K562 (cell line): ENCODE results near the gene PTX3. TPM values are rescaled to one million over a fixed set of nuclear protein-coding genes. Genes with fewer than 3 reads are reported as not detected.

ENCODE experiments used
- ATAC-seq: fragments of 200-7000 bp; cut with Tn5 transposase; 3 replicates; pipeline ENCODE4 v1.9.1; 2020; ENCODE audit warnings: moderate library complexity
- BruUV-seq: library from RNA; stranded (reverse); fragments of 400-500 nt; replicated peaks from 2 replicates; lab custom pipeline; 2021; lab: Mats Ljungman, UMichigan
- CTCF ChIA-PET: fragments of 300-600 bp; formaldehyde crosslinking; extraction: SDS; loops from one replicate; lab custom pipeline; 2021; ENCODE audit warnings: low intra/inter-chr PET ratio; lab: Yijun Ruan, JAX
- POLR2A ChIA-PET: fragments of 300-600, 350-650 bp; sonication (Branson Sonifier 250); formaldehyde crosslinking; extraction: SDS; loops from one replicate; lab custom pipeline; 2021; ENCODE audit warnings: antibody characterized with exemption, inconsistent platforms; lab: Yijun Ruan, JAX
- DNase-seq, 4 experiments: peaks; one replicate each; pipeline versions ENCODE4 v3.0.0 to v3.0.0-alpha.2; 2011 to 2018; ENCODE audit warnings: low spot score in 3 of 4, mixed read lengths in 3 of 4; ENCODE audit errors: extremely low read depth in 1 of 4
- FAIRE-seq: peaks from 2 replicates; lab custom pipeline; 2011; peaks lifted over from hg19 to GRCh38; lab: Jason Lieb, UNC
- H2AFZ ChIP-seq: 2 replicates; pipeline ENCODE4 v1.6.0; 2011; ENCODE audit warnings: low read depth, low read length, control low read depth, inconsistent platforms
- H3K27ac ChIP-seq: fragments of 200-600 bp; 3 replicates; pipeline ENCODE4 v1.8.0; 2011; ENCODE audit warnings: low read depth, mild to moderate bottlenecking, control low read depth, inconsistent platforms, low read length, moderate library complexity, mixed read lengths; ENCODE audit errors: extremely low read depth
- H3K27me3 ChIP-seq, 2 experiments: fragments of 300-600 bp in 1 of 2; 2 replicates in 1 of 2; 3 replicates in 1 of 2; pipeline versions ENCODE4 v1.6.0 to v1.8.0; 2011; ENCODE audit warnings: inconsistent platforms in 2 of 2, low read length in 2 of 2, mild to moderate bottlenecking in 1 of 2, mixed read lengths in 1 of 2, moderate library complexity in 1 of 2; ENCODE audit not compliant: control insufficient read depth in 2 of 2, insufficient read depth in 2 of 2
- H3K36me3 ChIP-seq: fragments of 300-600 bp; 3 replicates; pipeline ENCODE4 v1.8.0; 2011; ENCODE audit warnings: mild to moderate bottlenecking, low read length, inconsistent platforms; ENCODE audit not compliant: control insufficient read depth, insufficient read depth
- H3K4me1 ChIP-seq, 2 experiments: fragments of 200-600 bp in 1 of 2; replicated peaks in 1 of 2; 2 replicates in 1 of 2; 3 replicates in 1 of 2; pipeline versions ENCODE4 v1.5.1 to v1.8.0; 2011; ENCODE audit warnings: inconsistent platforms in 2 of 2, low read length in 2 of 2, mild to moderate bottlenecking in 1 of 2, mixed read lengths in 1 of 2, moderate library complexity in 1 of 2; ENCODE audit not compliant: control insufficient read depth in 2 of 2, insufficient read depth in 2 of 2
- H3K4me2 ChIP-seq: 2 replicates; pipeline ENCODE4 v1.6.1; 2011; ENCODE audit warnings: low read length, control low read depth, inconsistent platforms, mixed read lengths; ENCODE audit not compliant: insufficient read depth
- H3K4me3 ChIP-seq: fragments of 200-600 bp; sonication (generic), shearing (Covaris generic); 2 replicates; pipeline ENCODE4 v1.5.1; 2016; ENCODE audit warnings: control low read depth, inconsistent platforms
- H3K79me2 ChIP-seq: fragments of 200-600 bp; 3 replicates; pipeline ENCODE4 v1.8.0; 2011; ENCODE audit warnings: low read length, inconsistent platforms; ENCODE audit not compliant: control insufficient read depth, insufficient read depth
- H3K9ac ChIP-seq, 2 experiments: 2 replicates each; pipeline versions ENCODE4 v1.6.0 to v1.6.1; 2011; ENCODE audit warnings: low read depth in 2 of 2, low read length in 2 of 2, control low read depth in 1 of 2, inconsistent platforms in 1 of 2, mild to moderate bottlenecking in 1 of 2, mixed read lengths in 1 of 2; ENCODE audit not compliant: insufficient read depth in 1 of 2
- H3K9me1 ChIP-seq: one replicate; pipeline ENCODE4 v1.6.0; 2011; ENCODE audit warnings: inconsistent platforms, mild to moderate bottlenecking, low read length, moderate library complexity; ENCODE audit not compliant: control insufficient read depth, insufficient read depth
- H3K9me3 ChIP-seq: replicated peaks from 2 replicates; pipeline ENCODE4 v1.5.1; 2011; ENCODE audit warnings: low read depth, low read length, inconsistent platforms; ENCODE audit not compliant: control insufficient read depth, insufficient read depth
- H4K20me1 ChIP-seq: replicated peaks from 2 replicates; pipeline ENCODE4 v1.6.1; 2011; ENCODE audit warnings: low read length, inconsistent platforms, mixed read lengths; ENCODE audit not compliant: control insufficient read depth, insufficient read depth
- BMI1 ChIP-seq: fragments of 150-350 bp; IDR thresholded peaks from 2 replicates; pipeline ENCODE4 v1.6.1; 2014; ENCODE audit warnings: low read length
- BRD9 ChIP-seq: fragments of 450-650 bp; IDR thresholded peaks from 2 replicates; pipeline ENCODE4 v1.6.1; 2018; ENCODE audit warnings: low read depth; ENCODE audit not compliant: partially characterized antibody
- FOSL1 ChIP-seq: fragments of 200-800 bp; sonication (Bioruptor generic); conservative IDR thresholded peaks from 2 replicates; pipeline ENCODE4 v1.6.1; 2016; ENCODE audit warnings: missing genetic modification characterization, missing compliant biosample characterization
- HLTF ChIP-seq: fragments of 450-650 bp; IDR thresholded peaks from 2 replicates; pipeline ENCODE4 v1.6.1; 2016
- MAFF ChIP-seq: IDR thresholded peaks from 2 replicates; pipeline ENCODE4 v1.6.1; 2012; ENCODE audit warnings: low read length, improper control_type of control experiment
- RFX7 ChIP-seq: fragments of 250-450 bp; sonication (Bioruptor Pico); IDR thresholded peaks from 2 replicates; pipeline ENCODE4 v1.5.1; 2021; ENCODE audit warnings: mild to moderate bottlenecking
- SMARCB1 ChIP-seq: IDR thresholded peaks from 2 replicates; pipeline ENCODE4 v1.6.1; 2011; ENCODE audit warnings: improper control_type of control experiment, low read depth; ENCODE audit not compliant: insufficient read length
- ZNF324 ChIP-seq: fragments of 250-450 bp; sonication (Bioruptor Pico); IDR thresholded peaks from 2 replicates; pipeline ENCODE4 v1.4.0; 2020; ENCODE audit warnings: mild to moderate bottlenecking
- ZNF57 ChIP-seq: fragments of 450-650 bp; formaldehyde crosslinking; IDR thresholded peaks from 2 replicates; pipeline ENCODE4 v1.4.0; 2020; ENCODE audit warnings: mild to moderate bottlenecking, moderate library complexity
- ZNF77 ChIP-seq: fragments of 250-450 bp; sonication (Bioruptor Pico); IDR thresholded peaks from 2 replicates; pipeline ENCODE4 v1.5.0; 2020
- WGBS: fragments of 100-300 bp; shearing (Covaris generic); methylation state at CpG from one replicate; pipeline ENCODE4 v1.1.6; 2016; ENCODE audit warnings: low coverage, mixed read lengths; ENCODE audit not compliant: insufficient coverage; ENCODE audit errors: missing lambda C conversion rate; 5-methylcytosine and 5-hydroxymethylcytosine counted together
- in situ Hi-C: fragments of 300-500 bp; cut with MboI; formaldehyde crosslinking; loops from 4 replicates; pipeline ENCODE4 v1.15.0; 2018; ENCODE audit warnings: inconsistent platforms, mixed read lengths
- intact Hi-C: fragments of 100-400 bp; cut with micrococcal nuclease; formaldehyde crosslinking; loops from 2 replicates; pipeline ENCODE4 v1.14.2; 2022
- polyA plus RNA-seq, 8 experiments: library from polyadenylated mRNA; depleted of rRNA in 4 of 8; stranded (reverse) in 5 of 8; unstranded in 3 of 8; fragments of >200 nt; fragmentation: Nextera tagmentation in 2 of 8; fragmentation: Illumina TruSeq in 1 of 8; extraction: Ambion mirVana in 2 of 8; extraction: Trizol in 1 of 8; gene quantifications; 2 replicates each; pipeline versions ENCODE4 v1.2.1 to v1.2.3, GENCODE V29; 2011 to 2014; ENCODE audit warnings: inconsistent platforms in 1 of 8, missing spikeins in 1 of 8
- total RNA-seq, 7 experiments: library from RNA; depleted of rRNA in 6 of 7; stranded (reverse); fragments of >200 nt in 6 of 7; fragmentation: Illumina TruSeq in 2 of 7; extraction: Trizol in 2 of 7; gene quantifications; 2 replicates each; pipeline versions ENCODE4 v1.2.1 to v1.2.3, GENCODE V29; 2011 to 2021; ENCODE audit warnings: low replicate concordance in 1 of 7
- TF ChIP-seq, protein P1 (sequence below): fragments of 450-650 bp; IDR thresholded peaks from 2 replicates; pipeline ENCODE4 v1.7.0; 2016; ENCODE audit warnings: borderline replicate concordance
- TF ChIP-seq, protein P2 (sequence below): sonication (generic); IDR thresholded peaks from 2 replicates; pipeline ENCODE4 v1.6.1; 2016
- TF ChIP-seq, protein P3 (sequence below): fragments of 150-350 bp; IDR thresholded peaks from 2 replicates; pipeline ENCODE4 v1.6.1; 2014; ENCODE audit warnings: low read depth, mild to moderate bottlenecking, low read length, borderline replicate concordance
- TF ChIP-seq, protein P4 (sequence below): sonication (generic); formaldehyde crosslinking; IDR thresholded peaks from 2 replicates; pipeline ENCODE4 v1.8.1; 2023; ENCODE audit warnings: mild to moderate bottlenecking, missing genetic modification reagents
- TF ChIP-seq, protein P5 (sequence below): sonication (generic); formaldehyde crosslinking; IDR thresholded peaks from 2 replicates; pipeline ENCODE4 v1.8.1; 2023; ENCODE audit warnings: mild to moderate bottlenecking, missing genetic modification reagents, moderate library complexity

Gene PTX3
- total and polyA plus RNA-seq, 9 of the 15 experiments (the other 6 are each of a cell fraction or from before 2014, with no cell fraction given) = 0.04 to 0.33 (median 0.15) TPM; not detected in 2

DNA sequence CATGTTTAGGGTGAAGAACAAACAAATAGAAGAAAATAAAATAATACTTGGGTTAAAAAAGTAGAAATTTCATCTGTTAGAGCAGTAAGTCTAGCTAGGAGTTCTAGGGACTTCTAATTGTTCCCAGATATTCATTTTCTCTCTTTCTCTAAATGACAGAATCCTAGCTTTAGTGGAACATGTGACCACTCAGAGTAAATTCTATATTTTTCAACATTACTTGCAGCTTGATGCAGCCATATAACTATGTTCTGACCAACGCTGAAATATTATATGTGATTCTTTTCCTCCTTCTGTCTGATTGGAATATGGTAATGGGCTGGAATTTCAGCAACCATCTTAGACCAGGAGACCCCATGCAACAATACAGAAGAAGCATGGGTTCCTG, 8.1 kb downstream of the PTX3 start:
- in situ Hi-C loops (no loop called here), intact Hi-C loops (loop anchor here (5.0 kb wide), 1 partner anchor 92 kb away; no protein-coding TSS in a partner anchor)
- POLR2A ChIA-PET = interaction anchor here (0.6 kb wide), 1 partner anchor 1137 kb away, joined by 3 read pairs; no protein-coding TSS in a partner anchor
- CTCF ChIA-PET = no interaction called here
- Histone ChIP-seq H2AFZ (peak overlapping the region; percentile 49; the same call in 1 of the 2 replicates), H3K4me2 (no peak overlapping the region), H3K4me3 (no peak overlapping the region), H3K9me3 (no peaks in the 10 kb centered on the region), H3K27ac (no peak overlapping the region), H3K27me3 (no peaks in the 10 kb centered on the region), H3K36me3 (no peaks in the 10 kb centered on the region), H3K4me1 (peaks cover 0 to 12% of the 10 kb centered on the region in 2 experiments; a peak in 3 of 5 replicates), H3K79me2 (no peaks in the 10 kb centered on the region), H3K9me1 (no peaks in the 10 kb centered on the region), H3K9ac (no peak overlapping the region), H4K20me1 (no peaks in the 10 kb centered on the region)
- no peak for ATAC-seq
- no peak for FAIRE-seq
- no TSS peak for BruUV-seq
- WGBS = 9% methylated on average over 1 of the region's 1 CpG
- DNase-seq = no peak
- TF ChIP-seq BMI1 = no peak
- TF ChIP-seq, protein P1, sequence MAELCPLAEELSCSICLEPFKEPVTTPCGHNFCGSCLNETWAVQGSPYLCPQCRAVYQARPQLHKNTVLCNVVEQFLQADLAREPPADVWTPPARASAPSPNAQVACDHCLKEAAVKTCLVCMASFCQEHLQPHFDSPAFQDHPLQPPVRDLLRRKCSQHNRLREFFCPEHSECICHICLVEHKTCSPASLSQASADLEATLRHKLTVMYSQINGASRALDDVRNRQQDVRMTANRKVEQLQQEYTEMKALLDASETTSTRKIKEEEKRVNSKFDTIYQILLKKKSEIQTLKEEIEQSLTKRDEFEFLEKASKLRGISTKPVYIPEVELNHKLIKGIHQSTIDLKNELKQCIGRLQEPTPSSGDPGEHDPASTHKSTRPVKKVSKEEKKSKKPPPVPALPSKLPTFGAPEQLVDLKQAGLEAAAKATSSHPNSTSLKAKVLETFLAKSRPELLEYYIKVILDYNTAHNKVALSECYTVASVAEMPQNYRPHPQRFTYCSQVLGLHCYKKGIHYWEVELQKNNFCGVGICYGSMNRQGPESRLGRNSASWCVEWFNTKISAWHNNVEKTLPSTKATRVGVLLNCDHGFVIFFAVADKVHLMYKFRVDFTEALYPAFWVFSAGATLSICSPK = no peak
- no peak for TF ChIP-seq HLTF
- TF ChIP-seq, protein P2, sequence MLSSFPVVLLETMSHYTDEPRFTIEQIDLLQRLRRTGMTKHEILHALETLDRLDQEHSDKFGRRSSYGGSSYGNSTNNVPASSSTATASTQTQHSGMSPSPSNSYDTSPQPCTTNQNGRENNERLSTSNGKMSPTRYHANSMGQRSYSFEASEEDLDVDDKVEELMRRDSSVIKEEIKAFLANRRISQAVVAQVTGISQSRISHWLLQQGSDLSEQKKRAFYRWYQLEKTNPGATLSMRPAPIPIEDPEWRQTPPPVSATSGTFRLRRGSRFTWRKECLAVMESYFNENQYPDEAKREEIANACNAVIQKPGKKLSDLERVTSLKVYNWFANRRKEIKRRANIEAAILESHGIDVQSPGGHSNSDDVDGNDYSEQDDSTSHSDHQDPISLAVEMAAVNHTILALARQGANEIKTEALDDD = no peak
- TF ChIP-seq SMARCB1 = no peak
- TF ChIP-seq ZNF57 = no peak
- TF ChIP-seq, protein P3, sequence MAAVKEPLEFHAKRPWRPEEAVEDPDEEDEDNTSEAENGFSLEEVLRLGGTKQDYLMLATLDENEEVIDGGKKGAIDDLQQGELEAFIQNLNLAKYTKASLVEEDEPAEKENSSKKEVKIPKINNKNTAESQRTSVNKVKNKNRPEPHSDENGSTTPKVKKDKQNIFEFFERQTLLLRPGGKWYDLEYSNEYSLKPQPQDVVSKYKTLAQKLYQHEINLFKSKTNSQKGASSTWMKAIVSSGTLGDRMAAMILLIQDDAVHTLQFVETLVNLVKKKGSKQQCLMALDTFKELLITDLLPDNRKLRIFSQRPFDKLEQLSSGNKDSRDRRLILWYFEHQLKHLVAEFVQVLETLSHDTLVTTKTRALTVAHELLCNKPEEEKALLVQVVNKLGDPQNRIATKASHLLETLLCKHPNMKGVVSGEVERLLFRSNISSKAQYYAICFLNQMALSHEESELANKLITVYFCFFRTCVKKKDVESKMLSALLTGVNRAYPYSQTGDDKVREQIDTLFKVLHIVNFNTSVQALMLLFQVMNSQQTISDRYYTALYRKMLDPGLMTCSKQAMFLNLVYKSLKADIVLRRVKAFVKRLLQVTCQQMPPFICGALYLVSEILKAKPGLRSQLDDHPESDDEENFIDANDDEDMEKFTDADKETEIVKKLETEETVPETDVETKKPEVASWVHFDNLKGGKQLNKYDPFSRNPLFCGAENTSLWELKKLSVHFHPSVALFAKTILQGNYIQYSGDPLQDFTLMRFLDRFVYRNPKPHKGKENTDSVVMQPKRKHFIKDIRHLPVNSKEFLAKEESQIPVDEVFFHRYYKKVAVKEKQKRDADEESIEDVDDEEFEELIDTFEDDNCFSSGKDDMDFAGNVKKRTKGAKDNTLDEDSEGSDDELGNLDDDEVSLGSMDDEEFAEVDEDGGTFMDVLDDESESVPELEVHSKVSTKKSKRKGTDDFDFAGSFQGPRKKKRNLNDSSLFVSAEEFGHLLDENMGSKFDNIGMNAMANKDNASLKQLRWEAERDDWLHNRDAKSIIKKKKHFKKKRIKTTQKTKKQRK = no peak
- no peak for TF ChIP-seq MAFF
- no peak for TF ChIP-seq BRD9
- TF ChIP-seq ZNF77 (CRISPR knock-in tag) = no peak
- TF ChIP-seq, protein P4, sequence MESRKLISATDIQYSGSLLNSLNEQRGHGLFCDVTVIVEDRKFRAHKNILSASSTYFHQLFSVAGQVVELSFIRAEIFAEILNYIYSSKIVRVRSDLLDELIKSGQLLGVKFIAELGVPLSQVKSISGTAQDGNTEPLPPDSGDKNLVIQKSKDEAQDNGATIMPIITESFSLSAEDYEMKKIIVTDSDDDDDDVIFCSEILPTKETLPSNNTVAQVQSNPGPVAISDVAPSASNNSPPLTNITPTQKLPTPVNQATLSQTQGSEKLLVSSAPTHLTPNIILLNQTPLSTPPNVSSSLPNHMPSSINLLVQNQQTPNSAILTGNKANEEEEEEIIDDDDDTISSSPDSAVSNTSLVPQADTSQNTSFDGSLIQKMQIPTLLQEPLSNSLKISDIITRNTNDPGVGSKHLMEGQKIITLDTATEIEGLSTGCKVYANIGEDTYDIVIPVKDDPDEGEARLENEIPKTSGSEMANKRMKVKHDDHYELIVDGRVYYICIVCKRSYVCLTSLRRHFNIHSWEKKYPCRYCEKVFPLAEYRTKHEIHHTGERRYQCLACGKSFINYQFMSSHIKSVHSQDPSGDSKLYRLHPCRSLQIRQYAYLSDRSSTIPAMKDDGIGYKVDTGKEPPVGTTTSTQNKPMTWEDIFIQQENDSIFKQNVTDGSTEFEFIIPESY (CRISPR knock-in tag) = no peak
- no peak for TF ChIP-seq FOSL1 (tag)
- TF ChIP-seq, protein P5, sequence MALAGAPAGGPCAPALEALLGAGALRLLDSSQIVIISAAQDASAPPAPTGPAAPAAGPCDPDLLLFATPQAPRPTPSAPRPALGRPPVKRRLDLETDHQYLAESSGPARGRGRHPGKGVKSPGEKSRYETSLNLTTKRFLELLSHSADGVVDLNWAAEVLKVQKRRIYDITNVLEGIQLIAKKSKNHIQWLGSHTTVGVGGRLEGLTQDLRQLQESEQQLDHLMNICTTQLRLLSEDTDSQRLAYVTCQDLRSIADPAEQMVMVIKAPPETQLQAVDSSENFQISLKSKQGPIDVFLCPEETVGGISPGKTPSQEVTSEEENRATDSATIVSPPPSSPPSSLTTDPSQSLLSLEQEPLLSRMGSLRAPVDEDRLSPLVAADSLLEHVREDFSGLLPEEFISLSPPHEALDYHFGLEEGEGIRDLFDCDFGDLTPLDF (CRISPR knock-in tag) = no peak
- TF ChIP-seq RFX7 (CRISPR knock-in tag) = no peak
- TF ChIP-seq ZNF324 (CRISPR knock-in tag) = no peak
